GM12873 (cell line): ENCODE measurements around the gene SCFD2.

ENCODE experiments used
- TF ChIP-seq, protein P1 (sequence below): IDR thresholded peaks from 2 replicates; pipeline ENCODE4 v1.5.1; 2012; ENCODE audit warnings: low read depth, mild to moderate bottlenecking, moderate library complexity, low read length, control low read depth; ENCODE audit not compliant: insufficient read depth; ENCODE audit errors: missing control alignments

Gene SCFD2

GRCh38 chr4:52864793-52865192 is 501.1 kb downstream of the SCFD2 start:
- TF ChIP-seq, protein P1, sequence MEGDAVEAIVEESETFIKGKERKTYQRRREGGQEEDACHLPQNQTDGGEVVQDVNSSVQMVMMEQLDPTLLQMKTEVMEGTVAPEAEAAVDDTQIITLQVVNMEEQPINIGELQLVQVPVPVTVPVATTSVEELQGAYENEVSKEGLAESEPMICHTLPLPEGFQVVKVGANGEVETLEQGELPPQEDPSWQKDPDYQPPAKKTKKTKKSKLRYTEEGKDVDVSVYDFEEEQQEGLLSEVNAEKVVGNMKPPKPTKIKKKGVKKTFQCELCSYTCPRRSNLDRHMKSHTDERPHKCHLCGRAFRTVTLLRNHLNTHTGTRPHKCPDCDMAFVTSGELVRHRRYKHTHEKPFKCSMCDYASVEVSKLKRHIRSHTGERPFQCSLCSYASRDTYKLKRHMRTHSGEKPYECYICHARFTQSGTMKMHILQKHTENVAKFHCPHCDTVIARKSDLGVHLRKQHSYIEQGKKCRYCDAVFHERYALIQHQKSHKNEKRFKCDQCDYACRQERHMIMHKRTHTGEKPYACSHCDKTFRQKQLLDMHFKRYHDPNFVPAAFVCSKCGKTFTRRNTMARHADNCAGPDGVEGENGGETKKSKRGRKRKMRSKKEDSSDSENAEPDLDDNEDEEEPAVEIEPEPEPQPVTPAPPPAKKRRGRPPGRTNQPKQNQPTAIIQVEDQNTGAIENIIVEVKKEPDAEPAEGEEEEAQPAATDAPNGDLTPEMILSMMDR, result no peak

- TF ChIP-seq, protein P1, result no peak
Measured at GRCh38 chr4:52863324-52863723, 502.5 kb downstream of the SCFD2 start.

DNA sequence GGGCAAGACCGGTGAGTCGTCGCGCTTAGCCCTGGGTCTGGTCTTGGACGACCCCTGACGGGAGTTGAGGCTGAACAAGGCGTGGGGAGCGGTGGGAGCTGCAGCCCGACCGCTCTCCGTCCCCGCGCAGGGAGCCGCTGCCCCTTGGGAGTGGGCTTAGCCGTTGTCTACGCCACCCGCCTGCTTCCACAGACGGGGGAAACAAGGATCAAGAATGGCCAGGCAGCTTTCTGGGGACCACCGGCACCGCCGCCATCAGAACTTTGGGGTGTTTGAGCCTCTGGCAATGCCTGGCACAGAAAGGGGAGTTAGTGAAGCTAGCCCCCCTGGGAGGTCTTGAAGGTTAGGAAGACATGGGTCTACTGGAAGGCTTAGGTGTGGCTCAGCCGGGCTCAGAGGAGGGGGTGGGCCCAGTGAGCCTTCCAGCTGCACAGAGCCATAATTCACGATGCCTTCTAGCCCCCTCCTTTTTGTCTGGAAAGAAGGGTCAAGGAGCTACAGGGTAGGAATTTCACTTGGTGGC is 503.2 kb downstream of the SCFD2 start:
- TF ChIP-seq, protein P1, result no peak

DNA sequence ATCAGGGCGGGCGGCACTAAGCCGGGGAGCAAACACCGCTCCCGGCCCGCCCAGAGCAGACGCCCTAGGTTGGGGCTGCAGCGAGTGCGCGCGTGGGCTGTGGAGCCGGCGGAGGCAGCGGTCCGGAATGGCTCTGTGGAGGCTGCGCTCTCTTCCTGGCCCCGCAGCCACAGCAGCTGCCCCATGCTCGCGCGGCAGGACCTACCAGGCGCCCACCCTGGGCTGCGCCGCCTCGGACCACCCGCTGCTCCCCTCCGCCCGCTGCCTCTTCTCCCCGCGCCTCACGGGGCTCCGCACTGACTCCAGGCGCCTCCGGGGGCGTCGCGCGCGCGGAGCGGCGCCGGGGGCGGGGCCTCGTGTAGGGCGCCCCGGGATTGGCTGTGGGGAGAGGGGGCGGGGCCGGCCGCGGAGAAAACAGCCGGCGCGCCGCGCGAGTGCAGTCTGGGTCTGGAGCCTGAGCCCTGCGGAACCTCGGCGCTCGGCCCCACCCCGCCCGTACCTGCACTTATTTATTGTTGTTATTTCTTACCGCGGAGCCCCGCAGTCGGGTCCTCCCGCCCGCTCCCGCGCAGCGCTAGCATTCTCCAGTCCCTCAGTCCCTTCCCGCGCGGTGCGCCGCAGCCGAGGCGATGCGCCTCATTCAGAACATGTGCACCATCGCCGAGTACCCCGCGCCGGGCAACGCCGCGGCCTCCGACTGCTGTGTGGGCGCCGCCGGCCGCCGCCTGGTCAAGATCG is 503.8 kb downstream of the SCFD2 start, which contains the start of gene RASL11B:
TSS of gene RASL11B (plus strand) at position 439 of the 738 bp plus-strand sequence. CDS start at position 630, 191 bp downstream.
- TF ChIP-seq, protein P1, result no peak

DNA sequence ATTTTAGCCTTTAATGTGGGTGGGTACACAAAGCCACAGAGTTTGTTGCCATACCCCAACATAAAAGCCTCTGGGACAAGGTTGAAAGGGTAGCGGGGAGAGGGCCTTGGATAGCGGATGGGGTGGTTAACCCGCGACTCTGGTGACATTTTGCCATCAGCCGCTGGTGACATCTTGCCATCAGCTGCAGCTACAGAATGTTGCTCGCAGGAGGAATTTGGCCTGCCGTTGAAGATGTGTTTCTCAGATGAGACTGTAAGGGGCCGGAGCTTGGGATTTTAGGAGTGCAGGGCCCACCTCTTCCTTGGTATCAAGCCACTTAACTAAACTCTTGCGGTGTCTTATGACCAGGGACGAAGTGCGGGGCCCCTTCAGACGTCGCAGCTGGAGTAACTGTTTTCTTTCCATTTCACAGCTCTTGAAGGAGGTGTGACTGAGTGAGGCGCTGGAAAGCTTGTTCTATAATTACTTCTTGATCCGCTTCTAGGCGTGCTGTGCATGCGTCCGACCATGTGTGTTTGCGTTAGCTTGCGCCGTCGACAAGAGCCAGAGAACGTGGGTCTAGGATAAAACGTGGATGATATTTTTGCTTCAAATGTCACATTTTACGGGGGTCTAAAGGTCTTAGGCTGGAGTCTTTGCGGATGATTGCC is 504.6 kb downstream of the SCFD2 start:
- TF ChIP-seq, protein P1, result no peak

DNA sequence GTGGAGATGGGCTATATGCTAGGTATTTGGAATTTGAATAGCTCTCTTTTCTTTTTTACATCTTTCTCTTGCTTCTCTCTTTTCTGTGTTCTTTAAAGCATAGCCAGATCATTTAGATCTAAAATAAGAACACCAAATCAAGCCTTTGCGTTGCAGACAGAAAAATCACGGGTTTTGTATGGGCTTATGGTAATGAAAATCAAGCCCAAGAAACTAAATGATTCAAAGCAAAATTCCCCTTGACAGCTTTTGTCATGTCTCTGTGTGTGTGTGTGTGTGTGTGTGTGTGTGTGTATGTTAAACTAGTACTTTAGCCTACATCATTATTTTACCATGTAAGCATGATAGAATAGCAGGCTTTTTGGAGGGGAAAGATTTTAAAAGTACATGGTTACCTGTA is 505.5 kb downstream of the SCFD2 start:
- TF ChIP-seq, protein P1, result no peak

- TF ChIP-seq, protein P1, result no peak
Measured at GRCh38 chr4:52856801-52857200, 509.1 kb downstream of the SCFD2 start.
